Ectodermal cell (in vitro differentiated cells): Measurements from ENCODE around the gene CAPN10.

Experiments used
- H3K27ac ChIP-seq: 2 replicates; pipeline ENCODE4 v1.7.0; 2013; ENCODE audit warnings: mild to moderate bottlenecking, low read depth, low read length; ENCODE audit not compliant: insufficient read depth, poor library complexity, severe bottlenecking
- H3K27me3 ChIP-seq: 2 replicates; pipeline ENCODE4 v1.7.0; 2013; ENCODE audit warnings: mild to moderate bottlenecking, low read length; ENCODE audit not compliant: insufficient read depth, control insufficient read depth, poor library complexity, severe bottlenecking
- H3K36me3 ChIP-seq: one replicate; pipeline ENCODE4 v1.7.0; 2013; ENCODE audit warnings: low read length; ENCODE audit not compliant: control insufficient read depth, insufficient read depth
- H3K4me1 ChIP-seq: one replicate; pipeline ENCODE4 v1.7.0; 2013; ENCODE audit warnings: low read length; ENCODE audit not compliant: control insufficient read depth, insufficient read depth
- H3K4me3 ChIP-seq: 2 replicates; pipeline ENCODE4 v1.7.0; 2013; ENCODE audit warnings: low read depth, low read length, control low read depth; ENCODE audit not compliant: insufficient read depth
- H3K9me3 ChIP-seq: 2 replicates; pipeline ENCODE4 v1.7.0; 2013; ENCODE audit warnings: mild to moderate bottlenecking, low read length, moderate library complexity; ENCODE audit not compliant: control insufficient read depth
- WGBS, 2 experiments: methylation state at CpG; one replicate each; pipeline ENCODE4 v1.1.7; 2013; ENCODE audit warnings: missing lambda C conversion rate in 2 of 2; 5-methylcytosine and 5-hydroxymethylcytosine counted together

The CAPN10 gene

DNA sequence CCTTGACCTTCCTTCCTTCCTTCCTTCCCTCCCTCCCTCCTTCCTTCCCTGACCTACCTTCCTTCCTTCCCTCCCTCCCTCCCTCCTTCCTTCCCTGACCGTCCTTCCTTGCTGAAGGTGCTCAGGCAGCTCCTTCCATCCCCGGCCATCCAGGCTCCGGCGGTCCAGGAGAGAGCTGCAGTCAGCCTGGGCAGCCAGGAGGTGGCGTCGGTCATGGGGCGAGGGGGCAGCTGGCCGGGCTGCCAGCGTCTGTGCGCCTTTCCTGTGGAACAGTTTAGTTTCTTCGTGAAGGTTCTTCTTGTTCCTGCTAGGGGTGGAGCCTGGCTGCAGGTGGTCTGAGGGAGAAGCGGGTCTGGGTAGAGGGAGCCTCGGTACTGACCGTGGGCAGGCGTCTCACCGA is 54.4 kb downstream of the CAPN10 start:
- Histone ChIP-seq H3K27me3 (peaks cover 8% of the 10 kb centered on the region), H3K4me1 (peaks cover 9% of the 10 kb centered on the region), H3K9me3 (no peaks in the 10 kb centered on the region), H3K4me3 (no peak overlapping the region), H3K27ac (no peak overlapping the region), H3K36me3 (no peaks in the 10 kb centered on the region)
- WGBS, 2 experiments: 20 to 22% methylated on average over 16 of the region's 16 CpGs

DNA sequence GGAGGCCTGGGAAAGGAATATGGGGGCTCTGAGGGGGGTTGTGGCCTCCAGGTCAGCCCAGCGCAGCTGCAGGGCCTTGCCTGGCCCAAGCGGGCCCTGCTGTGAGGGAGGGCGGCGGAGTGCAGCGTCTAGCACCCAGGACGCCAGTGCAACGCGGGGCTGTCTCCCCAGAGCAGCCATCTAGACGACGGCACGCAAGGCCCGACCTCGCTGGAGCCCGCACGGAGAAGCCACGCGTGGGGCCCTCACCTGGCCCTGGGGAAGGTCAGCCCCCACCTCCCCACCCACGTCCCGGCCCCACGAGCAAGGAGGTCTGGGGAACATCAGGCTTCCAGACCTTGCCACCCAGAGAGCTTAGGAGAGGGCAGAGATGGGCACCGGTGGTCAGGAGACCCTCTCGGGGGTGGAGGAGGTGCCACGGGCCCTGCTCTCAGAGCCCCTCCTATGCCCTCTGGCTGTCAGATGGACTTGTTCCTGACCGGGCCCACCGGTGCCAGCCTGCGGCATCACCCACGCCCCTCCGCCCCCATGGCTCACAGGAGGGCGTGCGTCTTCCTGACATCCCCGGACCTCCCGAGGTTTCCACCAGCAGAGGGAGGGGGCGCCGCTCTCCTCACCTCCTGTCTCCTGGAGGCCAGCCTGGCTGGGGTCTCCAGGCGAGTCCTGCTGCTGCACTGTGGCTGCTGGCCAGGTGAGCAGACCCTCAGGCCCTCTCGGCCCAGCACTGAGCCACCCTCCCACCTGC is 55.7 kb downstream of the CAPN10 start:
- peaks cover 8% of the 10 kb centered on the region for H3K27me3 ChIP-seq
- no peaks in the 10 kb centered on the region for H3K36me3 ChIP-seq
- no peaks in the 10 kb centered on the region for H3K9me3 ChIP-seq
- no peak overlapping the region for H3K27ac ChIP-seq
- H3K4me1 ChIP-seq: peaks cover 13% of the 10 kb centered on the region
- no peak overlapping the region for H3K4me3 ChIP-seq
- WGBS, 2 experiments: 88% methylated on average over 36 of the region's 36 CpGs

DNA sequence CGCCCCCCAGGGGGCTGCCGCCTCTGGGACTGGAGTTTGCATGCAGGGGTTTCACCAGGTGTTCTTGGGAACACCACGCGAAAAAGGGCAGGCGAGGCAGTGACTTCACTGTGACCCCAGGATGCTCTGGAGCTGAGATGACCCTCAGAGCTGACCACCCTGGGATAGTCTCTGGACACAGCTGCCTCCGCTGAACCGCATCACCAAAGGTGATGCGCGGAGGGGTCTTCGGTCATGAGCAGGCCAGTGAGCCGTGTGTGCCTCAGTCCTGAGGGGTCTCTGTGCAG is 56.2 kb downstream of the CAPN10 start:
- 95% methylated on average over 11 of the region's 11 CpGs for WGBS, 2 experiments
- no peak overlapping the region for H3K4me3 ChIP-seq
- H3K36me3 ChIP-seq: no peaks in the 10 kb centered on the region
- H3K4me1 ChIP-seq: peaks cover 17% of the 10 kb centered on the region
- no peak overlapping the region for H3K27ac ChIP-seq
- H3K9me3 ChIP-seq: no peaks in the 10 kb centered on the region
- peaks cover 8% of the 10 kb centered on the region for H3K27me3 ChIP-seq

DNA sequence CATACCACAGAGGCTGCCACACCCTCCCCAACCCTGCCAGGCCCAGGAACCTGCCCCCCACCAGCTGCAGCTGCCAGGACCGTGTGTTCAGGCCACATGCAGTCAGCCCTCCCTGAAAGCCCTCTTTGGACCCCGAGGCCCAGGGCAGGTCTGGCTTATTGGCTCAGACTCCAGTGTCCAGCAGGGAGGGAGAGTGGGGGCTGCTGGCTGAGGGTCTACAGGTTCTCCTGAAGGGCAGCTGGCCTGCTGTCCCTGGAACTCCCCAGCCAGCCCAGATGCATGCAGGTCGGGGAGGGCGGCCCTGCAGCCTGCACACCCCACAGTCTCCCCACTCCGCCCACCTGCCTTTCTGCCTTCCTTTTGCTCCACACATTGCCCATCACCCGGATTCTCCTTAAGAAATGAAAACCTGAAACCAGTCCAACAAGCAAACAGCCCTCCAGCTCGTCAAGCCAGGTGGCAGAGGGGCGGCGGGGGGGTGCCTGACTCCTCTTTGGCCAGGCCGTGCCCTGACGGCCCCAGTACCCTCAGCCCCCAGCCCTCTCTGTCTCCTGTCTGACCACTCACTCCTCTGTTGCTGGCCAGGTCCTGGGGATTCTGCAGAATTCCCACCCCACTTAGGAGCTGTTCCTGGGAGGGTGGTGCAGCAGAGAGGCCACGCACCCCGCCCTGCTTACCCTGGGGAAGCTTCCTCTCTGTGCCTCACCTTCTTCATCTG is 56.7 kb downstream of the CAPN10 start:
- H3K4me1 ChIP-seq: peaks cover 20% of the 10 kb centered on the region
- 82 to 84% methylated on average over 13 of the region's 13 CpGs for WGBS, 2 experiments
- peaks cover 8% of the 10 kb centered on the region for H3K27me3 ChIP-seq
- H3K9me3 ChIP-seq: no peaks in the 10 kb centered on the region
- H3K4me3 ChIP-seq: no peak overlapping the region
- no peaks in the 10 kb centered on the region for H3K36me3 ChIP-seq
- no peak overlapping the region for H3K27ac ChIP-seq

DNA sequence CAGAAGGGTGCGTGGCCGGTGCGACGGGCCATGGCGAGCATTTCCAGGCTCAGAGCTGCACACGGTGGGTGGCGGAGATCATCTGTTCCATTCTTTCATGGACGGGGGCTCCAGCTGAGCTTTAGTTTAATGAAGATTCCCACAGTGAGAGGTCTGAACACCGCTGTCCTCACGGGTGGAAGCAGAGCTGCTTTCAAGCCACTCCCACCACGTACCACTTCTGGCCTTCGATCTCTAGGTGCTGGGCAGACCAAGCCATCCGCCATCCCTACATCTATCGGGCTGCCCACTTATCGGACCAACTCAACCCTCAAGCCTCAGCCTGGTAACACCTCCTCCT is 57.2 kb downstream of the CAPN10 start:
- Histone ChIP-seq H3K27ac (no peak overlapping the region), H3K36me3 (no peaks in the 10 kb centered on the region), H3K4me1 (peaks cover 21% of the 10 kb centered on the region), H3K4me3 (no peak overlapping the region), H3K27me3 (peaks cover 8% of the 10 kb centered on the region), H3K9me3 (no peaks in the 10 kb centered on the region)
- 84 to 87% methylated on average over 15 of the region's 15 CpGs for WGBS, 2 experiments

DNA sequence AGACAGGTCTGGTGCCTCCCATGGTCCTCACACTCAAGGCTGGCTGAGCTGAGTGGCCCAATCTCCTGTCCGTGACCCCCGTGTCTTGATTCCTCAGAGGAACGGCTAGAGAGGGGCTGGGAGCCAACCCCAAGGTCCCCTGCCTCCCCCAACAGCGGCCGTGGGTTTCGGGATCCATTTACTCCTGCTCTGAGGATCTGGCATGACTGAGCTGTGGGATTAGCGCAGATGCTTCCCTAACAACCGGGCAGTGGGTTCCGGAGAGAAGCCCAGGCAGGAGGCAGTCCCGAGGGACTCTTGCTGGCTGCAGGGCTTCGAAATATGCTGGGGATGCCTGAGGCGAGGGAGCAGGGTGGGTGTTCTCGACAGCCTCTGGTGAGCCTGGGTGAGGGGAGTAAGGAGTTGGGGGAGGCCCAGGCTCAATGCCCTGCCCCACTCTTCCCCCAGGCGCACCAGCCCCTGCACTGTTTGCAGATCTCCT is 57.7 kb downstream of the CAPN10 start:
- Histone ChIP-seq H3K9me3 (no peaks in the 10 kb centered on the region), H3K4me3 (no peak overlapping the region), H3K27me3 (peaks cover 8% of the 10 kb centered on the region), H3K27ac (no peak overlapping the region), H3K4me1 (peaks cover 21% of the 10 kb centered on the region), H3K36me3 (no peaks in the 10 kb centered on the region)
- WGBS, 2 experiments: 87 to 89% methylated on average over 14 of the region's 14 CpGs

DNA sequence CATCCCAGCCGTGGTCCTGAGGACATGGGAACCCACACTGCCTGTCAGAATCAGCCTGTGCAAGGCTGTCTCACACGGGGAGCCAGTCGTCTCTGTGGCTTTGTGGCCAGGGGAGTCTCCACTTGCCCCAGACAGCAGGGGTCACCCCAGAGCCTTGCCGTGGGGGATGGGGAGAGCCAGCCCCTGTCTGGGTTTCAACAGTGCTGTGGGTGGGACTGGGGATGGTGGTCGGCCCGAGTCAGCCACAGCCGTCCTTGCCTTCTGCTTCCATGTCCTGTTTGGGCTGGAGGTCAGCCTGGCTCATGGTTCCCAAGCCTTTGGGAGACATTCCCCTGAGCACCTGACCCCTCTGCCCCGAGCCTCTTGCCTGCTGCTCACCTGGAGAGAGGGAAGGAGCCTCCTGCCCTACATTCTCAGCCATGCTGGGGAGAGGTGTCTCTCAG is 58.3 kb downstream of the CAPN10 start:
- Histone ChIP-seq H3K27ac (no peak overlapping the region), H3K4me3 (no peak overlapping the region), H3K36me3 (no peaks in the 10 kb centered on the region), H3K27me3 (peaks cover 1% of the 10 kb centered on the region), H3K9me3 (no peaks in the 10 kb centered on the region), H3K4me1 (peaks cover 21% of the 10 kb centered on the region)
- WGBS, 2 experiments: 84 to 85% methylated on average over 8 of the region's 8 CpGs

DNA sequence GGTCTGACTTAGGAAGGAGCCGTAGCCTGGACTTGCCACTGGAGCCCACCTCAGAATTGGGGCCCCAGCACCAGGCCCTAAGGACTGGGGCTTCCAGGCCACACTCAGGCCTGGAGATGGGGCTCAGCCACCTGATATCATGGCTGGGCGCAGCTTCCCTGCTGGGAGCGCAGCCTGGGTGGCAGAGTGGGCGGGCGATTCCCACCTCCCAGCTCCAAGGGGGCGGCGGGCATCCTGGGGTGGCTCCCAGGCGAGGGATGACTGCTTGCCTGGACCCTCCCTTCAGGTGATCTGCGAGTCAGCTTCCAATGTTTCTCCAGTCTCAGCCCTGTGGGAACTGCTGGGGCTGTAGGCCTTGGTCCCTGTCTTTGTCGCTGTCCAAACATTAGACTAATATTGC is 58.8 kb downstream of the CAPN10 start:
- H3K9me3 ChIP-seq: no peaks in the 10 kb centered on the region
- H3K27ac ChIP-seq: no peak overlapping the region
- H3K4me1 ChIP-seq: peaks cover 21% of the 10 kb centered on the region
- no peak overlapping the region for H3K4me3 ChIP-seq
- WGBS, 2 experiments: 90% methylated on average over 10 of the region's 10 CpGs
- no peaks in the 10 kb centered on the region for H3K36me3 ChIP-seq
- no peaks in the 10 kb centered on the region for H3K27me3 ChIP-seq

DNA sequence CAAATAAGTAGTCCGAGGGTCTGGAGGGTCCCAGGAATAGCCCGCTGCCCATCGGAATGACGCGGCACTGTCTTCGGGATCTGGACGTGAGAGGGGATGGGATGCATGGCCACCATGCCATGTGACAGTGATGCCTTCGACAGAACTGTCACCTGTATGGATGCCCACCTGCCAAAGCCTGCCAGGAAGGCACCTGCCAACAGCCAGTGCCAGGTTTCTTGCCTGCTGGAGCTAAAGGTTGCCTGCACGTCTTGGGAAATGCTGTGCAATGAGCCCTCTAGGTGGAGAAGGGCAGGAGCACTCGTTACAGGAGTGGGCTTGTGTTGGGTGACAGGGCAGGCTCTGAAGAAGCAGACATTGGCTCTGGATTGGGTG is 59.3 kb downstream of the CAPN10 start:
- Histone ChIP-seq H3K27me3 (no peaks in the 10 kb centered on the region), H3K27ac (no peak overlapping the region)
- 89 to 91% methylated on average over 10 of the region's 10 CpGs for WGBS, 2 experiments

DNA sequence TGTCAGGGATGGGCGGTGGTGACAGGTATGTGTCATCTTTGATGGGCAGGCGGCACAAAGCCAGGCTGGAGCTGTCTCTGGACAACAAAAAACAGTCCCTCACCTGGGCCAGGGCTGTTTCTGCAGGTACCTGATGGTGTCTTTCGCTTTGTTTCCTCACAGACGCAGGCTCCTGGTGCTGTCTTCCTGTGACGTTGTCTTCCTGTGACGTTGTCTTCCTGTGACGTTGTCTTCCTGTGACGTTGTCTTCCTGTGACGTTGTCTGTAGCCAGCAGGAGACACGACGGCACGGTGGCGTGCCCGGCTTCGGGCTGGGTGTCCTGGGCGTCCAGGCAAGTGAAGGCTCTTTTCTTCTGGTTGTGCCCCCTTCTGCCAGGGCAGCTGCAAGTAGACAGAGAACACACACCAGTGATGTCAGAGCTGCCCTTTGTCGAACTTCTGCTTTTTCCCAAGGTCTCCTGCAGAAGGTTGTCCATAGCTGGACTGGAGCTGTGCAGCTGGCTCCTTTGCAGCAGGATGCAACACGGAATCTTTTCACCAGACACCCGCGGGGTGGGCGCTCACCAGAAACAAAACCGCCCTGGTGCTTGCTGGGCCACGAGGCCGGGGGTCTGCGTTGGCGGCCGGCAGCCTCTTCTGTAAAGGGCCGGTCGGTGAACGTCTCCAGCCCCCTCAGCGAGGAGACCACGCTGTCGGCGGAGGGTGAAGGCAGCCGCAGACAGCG is 59.8 kb downstream of the CAPN10 start:
- 91 to 93% methylated on average over 36 of the region's 36 CpGs for WGBS, 2 experiments
- Histone ChIP-seq H3K27me3 (no peaks in the 10 kb centered on the region), H3K9me3 (no peaks in the 10 kb centered on the region)

More for the DNA sequence above, 59.3 kb downstream of the CAPN10 start:
- no peak overlapping the region for H3K4me3 ChIP-seq
- H3K9me3 ChIP-seq: no peaks in the 10 kb centered on the region
- H3K36me3 ChIP-seq: no peaks in the 10 kb centered on the region
- H3K4me1 ChIP-seq: peaks cover 21% of the 10 kb centered on the region

More for the DNA sequence above, 59.8 kb downstream of the CAPN10 start:
- no peak overlapping the region for H3K4me3 ChIP-seq
- H3K4me1 ChIP-seq: peaks cover 21% of the 10 kb centered on the region
- H3K36me3 ChIP-seq: no peaks in the 10 kb centered on the region
- no peak overlapping the region for H3K27ac ChIP-seq
